DND-41 (cell line): ENCODE data around the gene XRCC5.

ENCODE experiments used
- ATAC-seq: fragments of 200-7000 bp; cut with Tn5 transposase; 3 replicates; pipeline ENCODE4 v1.9.1; 2021; ENCODE audit warnings: low read depth; ENCODE audit not compliant: insufficient read depth
- DNase-seq: peaks from one replicate; pipeline ENCODE4 v3.0.0-alpha.2; 2020
- H2AFZ ChIP-seq: 2 replicates; pipeline ENCODE4 v1.6.0; 2012; ENCODE audit warnings: low read depth, low read length
- H3K27ac ChIP-seq: 2 replicates; pipeline ENCODE4 v1.5.1; 2012; ENCODE audit warnings: low read length, inconsistent platforms
- H3K27me3 ChIP-seq: fragments of 200-600 bp; sonication (generic); 2 replicates; pipeline ENCODE4 v1.6.0; 2012; ENCODE audit warnings: low read length, mild to moderate bottlenecking, inconsistent platforms; ENCODE audit not compliant: insufficient read depth, poor library complexity
- H3K36me3 ChIP-seq: 2 replicates; pipeline ENCODE4 v1.5.1; 2012; ENCODE audit warnings: low read length, inconsistent platforms; ENCODE audit not compliant: insufficient read depth
- H3K4me1 ChIP-seq: 2 replicates; pipeline ENCODE4 v1.5.1; 2012; ENCODE audit warnings: mild to moderate bottlenecking, low read length; ENCODE audit not compliant: insufficient read depth
- H3K4me2 ChIP-seq: 2 replicates; pipeline ENCODE4 v1.6.0; 2012; ENCODE audit warnings: mild to moderate bottlenecking, moderate library complexity, low read length, inconsistent platforms; ENCODE audit not compliant: insufficient read depth
- H3K4me3 ChIP-seq, 2 experiments: fragments of 200-600 bp in 1 of 2; shearing (Covaris generic) in 1 of 2; 2 replicates each; pipeline ENCODE4 v1.5.1; 2012 to 2016; ENCODE audit warnings: inconsistent platforms in 2 of 2, low read length in 2 of 2, mild to moderate bottlenecking in 2 of 2, low read depth in 1 of 2, moderate library complexity in 1 of 2
- H3K79me2 ChIP-seq: 2 replicates; pipeline ENCODE4 v1.6.0; 2012; ENCODE audit warnings: low read length, inconsistent platforms; ENCODE audit not compliant: insufficient read depth
- H3K9ac ChIP-seq: 2 replicates; pipeline ENCODE4 v1.6.0; 2012; ENCODE audit warnings: low read depth, mild to moderate bottlenecking, inconsistent platforms, low read length, moderate library complexity
- H3K9me3 ChIP-seq: 2 replicates; pipeline ENCODE4 v1.5.1; 2012; ENCODE audit warnings: low read length, moderate library complexity, mild to moderate bottlenecking, inconsistent platforms; ENCODE audit not compliant: insufficient read depth, severe bottlenecking
- H4K20me1 ChIP-seq: 2 replicates; pipeline ENCODE4 v1.6.0; 2012; ENCODE audit warnings: low read length; ENCODE audit not compliant: insufficient read depth
- EZH2 ChIP-seq: IDR thresholded peaks from 3 replicates; pipeline ENCODE4 v1.6.1; 2012; ENCODE audit warnings: borderline replicate concordance, low read depth, mild to moderate bottlenecking, moderate library complexity, low read length, inconsistent platforms; ENCODE audit not compliant: severe bottlenecking
- TF ChIP-seq, protein P1 (sequence below): IDR thresholded peaks from 2 replicates; pipeline ENCODE4 v1.5.1; 2012; ENCODE audit warnings: borderline replicate concordance, low read length, moderate library complexity, mild to moderate bottlenecking; ENCODE audit not compliant: poor library complexity, severe bottlenecking; ENCODE audit errors: extremely low read depth

Gene XRCC5

GRCh38 chr2:216235896-216236295 is 126.7 kb downstream of the XRCC5 start:
- no peak overlapping the region for H2AFZ ChIP-seq
- no peaks in the 10 kb centered on the region for H3K79me2 ChIP-seq
- no peak overlapping the region for H3K4me2 ChIP-seq
- no peaks in the 10 kb centered on the region for H3K36me3 ChIP-seq
- H3K27me3 ChIP-seq, result no peaks in the 10 kb centered on the region
- ATAC-seq (no peak), DNase-seq (no peak)
- no peak overlapping the region for H3K27ac ChIP-seq
- H3K9ac ChIP-seq, result no peak overlapping the region
- H3K4me1 ChIP-seq, result no peaks in the 10 kb centered on the region
- no peak overlapping the region for H3K4me3 ChIP-seq
- H4K20me1 ChIP-seq, result no peaks in the 10 kb centered on the region
- TF ChIP-seq EZH2, result no peak
- TF ChIP-seq, protein P1, sequence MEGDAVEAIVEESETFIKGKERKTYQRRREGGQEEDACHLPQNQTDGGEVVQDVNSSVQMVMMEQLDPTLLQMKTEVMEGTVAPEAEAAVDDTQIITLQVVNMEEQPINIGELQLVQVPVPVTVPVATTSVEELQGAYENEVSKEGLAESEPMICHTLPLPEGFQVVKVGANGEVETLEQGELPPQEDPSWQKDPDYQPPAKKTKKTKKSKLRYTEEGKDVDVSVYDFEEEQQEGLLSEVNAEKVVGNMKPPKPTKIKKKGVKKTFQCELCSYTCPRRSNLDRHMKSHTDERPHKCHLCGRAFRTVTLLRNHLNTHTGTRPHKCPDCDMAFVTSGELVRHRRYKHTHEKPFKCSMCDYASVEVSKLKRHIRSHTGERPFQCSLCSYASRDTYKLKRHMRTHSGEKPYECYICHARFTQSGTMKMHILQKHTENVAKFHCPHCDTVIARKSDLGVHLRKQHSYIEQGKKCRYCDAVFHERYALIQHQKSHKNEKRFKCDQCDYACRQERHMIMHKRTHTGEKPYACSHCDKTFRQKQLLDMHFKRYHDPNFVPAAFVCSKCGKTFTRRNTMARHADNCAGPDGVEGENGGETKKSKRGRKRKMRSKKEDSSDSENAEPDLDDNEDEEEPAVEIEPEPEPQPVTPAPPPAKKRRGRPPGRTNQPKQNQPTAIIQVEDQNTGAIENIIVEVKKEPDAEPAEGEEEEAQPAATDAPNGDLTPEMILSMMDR, result no peak
- peaks cover 21% of the 10 kb centered on the region for H3K9me3 ChIP-seq

GRCh38 chr2:216236486-216236885 is 127.3 kb downstream of the XRCC5 start:
- H2AFZ ChIP-seq, result no peak overlapping the region
- H3K27ac ChIP-seq, result no peak overlapping the region
- no peak for ATAC-seq
- H3K9me3 ChIP-seq, result peaks cover 21% of the 10 kb centered on the region
- H3K79me2 ChIP-seq, result no peaks in the 10 kb centered on the region
- no peak overlapping the region for H3K9ac ChIP-seq
- DNase-seq, result no peak
- H3K27me3 ChIP-seq, result no peaks in the 10 kb centered on the region
- H3K4me3 ChIP-seq, result no peak overlapping the region
- no peaks in the 10 kb centered on the region for H3K36me3 ChIP-seq
- H3K4me2 ChIP-seq, result no peak overlapping the region
- no peaks in the 10 kb centered on the region for H3K4me1 ChIP-seq
- TF ChIP-seq EZH2, result no peak
- TF ChIP-seq, protein P1, result no peak
- no peaks in the 10 kb centered on the region for H4K20me1 ChIP-seq

DNA sequence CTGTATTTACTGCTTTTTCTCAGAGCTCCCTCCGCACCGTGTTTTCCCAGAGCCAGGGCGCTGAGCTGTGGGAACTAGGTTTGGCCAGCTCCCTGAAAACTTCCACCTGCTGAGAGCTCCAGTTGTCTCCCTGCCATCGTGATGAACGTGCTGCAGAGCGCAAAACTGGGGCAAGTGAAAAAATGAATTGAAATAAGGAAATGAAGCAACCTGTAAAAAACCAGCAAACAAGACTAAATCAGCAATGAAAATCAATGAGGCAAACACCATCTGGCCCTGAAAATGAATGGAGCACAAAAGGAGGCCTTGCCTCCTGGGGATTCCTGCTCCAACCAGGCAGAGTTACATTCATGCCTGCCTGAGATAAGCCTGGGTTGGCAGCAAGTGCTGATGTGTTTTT is 133.2 kb downstream of the XRCC5 start:
- DNase-seq, result no peak
- Histone ChIP-seq H3K9me3 (no peaks in the 10 kb centered on the region), H3K27ac (no peak overlapping the region), H3K4me2 (no peak overlapping the region), H3K27me3 (no peaks in the 10 kb centered on the region), H3K4me1 (no peaks in the 10 kb centered on the region), H3K79me2 (no peaks in the 10 kb centered on the region), H2AFZ (no peak overlapping the region), H3K4me3 (no peak overlapping the region), H4K20me1 (no peaks in the 10 kb centered on the region), H3K9ac (no peak overlapping the region), H3K36me3 (no peaks in the 10 kb centered on the region)
- TF ChIP-seq, protein P1, result no peak
- TF ChIP-seq EZH2, result no peak
- ATAC-seq, result no peak

GRCh38 chr2:216243026-216243425 is 133.9 kb downstream of the XRCC5 start:
- Histone ChIP-seq H3K27ac (no peak overlapping the region), H3K4me3 (no peak overlapping the region), H3K4me1 (no peaks in the 10 kb centered on the region), H3K36me3 (no peaks in the 10 kb centered on the region), H3K79me2 (no peaks in the 10 kb centered on the region), H2AFZ (no peak overlapping the region), H3K9ac (no peak overlapping the region), H3K27me3 (no peaks in the 10 kb centered on the region), H3K9me3 (no peaks in the 10 kb centered on the region), H3K4me2 (no peak overlapping the region), H4K20me1 (no peaks in the 10 kb centered on the region)
- DNase-seq (no peak), ATAC-seq (no peak)
- TF ChIP-seq, protein P1, result no peak
